Keratinocyte (primary cell): ENCODE measurements around the gene MMP28.

Experiments
- CTCF ChIP-seq, 3 experiments: IDR thresholded peaks in 1 of 3; conservative IDR thresholded peaks in 1 of 3; optimal IDR thresholded peaks in 1 of 3; 2 replicates in 2 of 3; 3 replicates in 1 of 3; pipeline versions ENCODE3 to v1.5.1; 2011; ENCODE audit warnings: low read length in 3 of 3, mild to moderate bottlenecking in 3 of 3, moderate library complexity in 2 of 3, control low read depth in 1 of 3, inconsistent platforms in 1 of 3; ENCODE audit not compliant: insufficient read depth in 2 of 3; ENCODE audit errors: extremely low read depth in 1 of 3
- EZH2 ChIP-seq: IDR thresholded peaks from one replicate; pipeline ENCODE4 v1.6.1; 2012; ENCODE audit warnings: inconsistent platforms, mild to moderate bottlenecking, low read length, moderate library complexity

- TF ChIP-seq CTCF (optimal IDR thresholded peaks at IDR 0.05 in 1 of 3, IDR thresholded peaks at IDR 0.05 in 1 of 3, conservative IDR thresholded peaks at IDR 0.05 in 1 of 3; ENCODE audit: extremely low read depth in 1 of 3, insufficient read depth in 2 of 3, low read length in 3 of 3) (no peak), EZH2 (no peak)
Measured at GRCh38 chr17:35799942-35800341, 4.5 kb upstream of the MMP28 start.
